Stimulated activated CD4-positive, alpha-beta T cell treated with anti-CD3 and anti-CD28 coated beads, Interleukin-4, amount 100 ng/mL, for 24 hours (primary cell): ENCODE results near the gene KCTD6.

Experiments
- DNase-seq: peaks from one replicate; pipeline ENCODE4 v3.0.0-alpha.2; 2020

Gene KCTD6

GRCh38 chr3:58491506-58492402, at the start of gene KCTD6:
Gene KCTD6, plus strand, starts transcription at chr3:58492096. Its CDS starts 6,660 bp downstream, at chr3:58498756.
- DNase-seq, result peak; percentile 83

GRCh38 chr3:58452176-58452575, 39.7 kb upstream of the KCTD6 start:
- no peak for DNase-seq

- no peak for DNase-seq
Observed at GRCh38 chr3:58459160-58459559, 32.7 kb upstream of the KCTD6 start.

- no peak for DNase-seq
Observed at GRCh38 chr3:58462829-58463180, 29.1 kb upstream of the KCTD6 start.

GRCh38 chr3:58463181-58463941, 28.5 kb upstream of the KCTD6 start:
- peak; percentile 83 for DNase-seq

GRCh38 chr3:58463942-58464271, 28.0 kb upstream of the KCTD6 start:
- no peak for DNase-seq

- DNase-seq, result peak; percentile 16
Observed at GRCh38 chr3:58464866-58465265, 27.0 kb upstream of the KCTD6 start.

DNA sequence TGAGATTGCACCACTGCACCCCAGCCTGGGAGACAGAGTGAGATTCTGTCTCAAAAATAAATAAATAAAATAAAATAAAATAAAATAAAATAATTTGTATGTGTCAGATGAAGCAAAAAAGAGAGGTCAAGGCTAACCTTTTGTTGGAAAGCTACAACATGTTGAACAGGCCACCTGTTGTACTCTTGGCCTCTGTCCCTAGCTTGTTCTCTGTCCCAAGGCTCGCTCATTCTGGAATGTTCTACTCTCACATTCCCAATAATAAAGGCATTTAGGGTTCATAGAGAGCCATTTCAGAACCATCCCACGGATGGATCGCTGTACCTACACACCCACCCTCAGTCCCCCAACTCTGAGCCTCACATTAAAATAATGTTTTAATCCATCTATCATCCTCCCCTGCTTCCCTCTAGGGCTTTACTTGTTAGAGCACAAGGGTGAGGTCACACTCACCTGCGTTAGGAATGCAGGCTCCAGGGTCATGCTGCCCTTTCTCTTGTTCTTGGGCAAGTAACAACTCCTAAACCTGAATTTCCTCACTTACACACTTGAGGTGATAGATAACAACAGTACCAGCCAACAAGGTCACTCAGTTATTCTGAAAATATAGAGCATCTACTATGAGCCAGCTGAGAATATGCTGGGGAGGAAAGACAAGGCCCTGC, 24.9 kb upstream of the KCTD6 start:
- no peak for DNase-seq

- no peak for DNase-seq
Observed at GRCh38 chr3:58469096-58469495, 22.8 kb upstream of the KCTD6 start.

DNA sequence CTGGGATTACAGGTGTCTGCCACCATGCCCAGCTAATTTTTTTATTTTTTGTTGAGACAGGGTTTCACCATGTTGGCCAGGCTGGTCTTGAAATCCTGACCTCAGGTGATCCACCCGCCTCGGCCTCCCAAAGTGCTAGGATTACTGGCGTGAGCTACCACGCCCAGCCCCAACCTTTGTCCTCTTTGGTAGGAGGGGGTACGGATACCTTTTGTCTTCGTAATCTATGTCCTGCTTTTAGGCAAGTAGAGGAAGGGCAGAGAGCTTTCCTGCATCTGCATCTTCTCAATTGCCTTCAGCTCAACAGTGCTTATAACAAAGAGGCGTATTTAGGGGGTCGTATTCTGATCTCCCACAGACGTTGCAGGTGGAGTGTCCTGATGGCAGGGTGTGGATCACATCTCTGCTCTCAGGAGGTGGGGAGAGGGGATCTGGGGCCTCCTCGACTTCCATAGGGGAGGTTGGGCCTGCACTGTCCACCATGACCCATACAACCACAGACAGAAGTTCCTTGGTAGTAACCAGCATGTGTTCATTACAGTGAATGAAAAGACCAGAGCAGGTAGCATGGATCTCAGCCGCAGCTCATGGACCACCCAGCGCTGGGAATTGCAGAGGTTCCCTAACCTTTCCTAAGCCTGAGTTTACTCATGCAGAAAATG, 21.4 kb upstream of the KCTD6 start:
- DNase-seq, result no peak

DNA sequence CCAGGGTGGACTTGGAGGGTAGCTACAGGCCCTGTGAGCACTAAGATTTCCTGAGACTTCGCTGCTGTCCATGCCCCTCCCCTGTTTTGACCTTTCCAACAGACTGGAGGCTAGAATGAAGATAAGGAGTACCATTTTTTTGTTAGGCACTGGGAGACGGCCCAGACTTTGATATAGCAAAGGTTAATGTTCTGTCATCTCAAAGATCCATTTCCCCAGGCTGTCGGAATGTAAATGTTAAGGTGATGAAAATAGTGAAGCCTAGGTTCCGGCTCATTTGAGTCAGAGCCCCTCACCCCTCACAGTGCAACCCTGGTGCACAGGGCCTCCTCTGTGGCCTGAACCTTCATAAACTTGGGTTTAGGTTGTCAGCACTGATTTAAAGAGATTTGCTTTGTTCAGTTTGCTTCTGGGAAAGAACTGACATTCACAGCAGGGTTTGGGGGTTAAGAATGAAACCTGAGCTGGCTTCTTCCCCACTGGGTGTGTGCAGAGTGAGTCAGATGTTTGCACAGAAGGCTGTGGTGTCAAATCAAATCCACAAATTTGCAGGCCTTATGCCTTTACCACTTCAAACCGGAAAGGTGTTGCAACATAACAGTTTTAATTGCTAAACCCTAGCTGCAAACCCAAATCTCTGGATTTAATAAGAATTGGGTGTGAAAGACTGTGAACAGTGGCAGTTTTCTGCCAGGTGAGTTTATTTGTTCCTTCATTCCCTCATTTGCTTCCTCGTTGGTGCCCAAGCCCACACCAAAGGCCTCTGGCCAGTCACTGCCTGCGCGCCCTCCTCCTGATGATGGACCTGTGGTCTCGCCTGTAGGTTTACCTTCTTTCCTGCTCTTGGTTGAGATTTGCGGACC, 20.6 kb upstream of the KCTD6 start:
- peak; percentile 62 for DNase-seq

DNA sequence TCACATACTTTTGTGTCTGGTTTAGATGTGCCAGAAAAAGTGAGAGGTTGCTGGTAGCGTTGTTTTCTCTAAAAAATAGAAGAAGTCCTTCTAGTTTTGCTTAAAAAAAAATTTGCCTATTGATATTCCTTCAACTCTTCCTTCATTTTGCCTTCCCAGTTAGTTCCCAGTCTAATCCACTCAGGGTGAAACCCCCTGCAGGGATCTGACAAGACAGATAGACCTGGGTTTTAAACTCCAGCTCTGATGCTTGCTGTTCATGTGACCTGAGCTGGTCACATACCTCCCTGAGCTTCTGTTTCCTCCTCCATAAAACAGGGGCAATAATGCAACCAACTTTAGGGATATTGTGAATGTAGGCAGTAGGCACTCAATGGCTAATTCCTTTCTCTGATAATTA, 18.6 kb upstream of the KCTD6 start:
- DNase-seq, result no peak

DNA sequence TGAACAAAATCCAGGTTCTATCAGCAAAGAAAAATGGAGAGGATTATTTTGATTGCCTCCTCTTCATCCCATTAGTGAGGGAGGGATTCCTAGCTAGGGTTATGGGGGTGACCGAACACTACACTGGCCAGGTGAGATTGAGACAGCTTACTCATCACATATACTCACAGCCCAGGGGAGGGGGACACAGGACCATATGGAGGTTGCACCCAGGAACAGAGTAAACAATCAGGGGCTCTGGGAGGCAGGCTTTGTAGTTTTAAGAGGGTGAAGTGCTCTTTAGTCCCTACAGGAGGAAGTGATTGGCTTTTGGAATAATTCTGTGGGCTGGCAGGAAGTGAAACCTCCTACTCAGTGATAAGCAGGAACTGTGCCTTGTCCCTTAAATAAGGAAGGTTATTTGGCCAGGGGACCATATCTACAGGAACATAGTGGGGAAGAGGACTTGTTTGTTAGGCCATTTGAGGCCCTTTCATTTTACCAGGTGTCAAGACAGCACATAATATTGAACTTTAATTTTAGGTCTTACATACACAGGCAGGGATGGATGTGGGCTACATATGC, 17.5 kb upstream of the KCTD6 start:
- no peak for DNase-seq

DNA sequence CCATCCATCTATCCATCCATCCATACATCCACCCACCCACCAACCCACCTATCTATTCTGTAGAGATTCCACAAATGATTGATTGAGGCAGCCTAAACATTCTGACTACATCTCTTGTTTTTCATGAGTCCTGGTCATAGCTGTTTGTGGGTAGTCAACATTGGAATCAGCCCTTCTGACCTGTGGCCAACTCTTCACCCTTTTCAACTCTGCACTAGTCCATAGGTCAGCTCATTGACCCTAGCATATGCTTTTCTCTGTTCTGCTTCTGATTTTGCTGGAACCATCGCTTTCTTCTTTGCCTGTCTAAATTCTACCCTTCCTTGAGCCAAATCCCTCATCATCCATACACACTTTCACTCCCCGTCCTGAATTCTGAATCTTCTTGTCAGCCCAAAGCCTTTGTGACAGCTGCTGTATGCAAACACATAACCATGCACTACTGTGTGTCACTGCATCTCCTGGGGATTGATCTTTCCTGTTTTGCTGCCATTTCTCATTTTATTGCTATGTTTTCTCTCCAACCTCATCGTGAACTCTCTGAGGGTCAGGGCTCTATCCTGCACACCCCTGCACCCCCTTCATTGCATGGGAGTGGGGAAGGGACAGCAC, 16.8 kb upstream of the KCTD6 start:
- DNase-seq, result no peak

DNA sequence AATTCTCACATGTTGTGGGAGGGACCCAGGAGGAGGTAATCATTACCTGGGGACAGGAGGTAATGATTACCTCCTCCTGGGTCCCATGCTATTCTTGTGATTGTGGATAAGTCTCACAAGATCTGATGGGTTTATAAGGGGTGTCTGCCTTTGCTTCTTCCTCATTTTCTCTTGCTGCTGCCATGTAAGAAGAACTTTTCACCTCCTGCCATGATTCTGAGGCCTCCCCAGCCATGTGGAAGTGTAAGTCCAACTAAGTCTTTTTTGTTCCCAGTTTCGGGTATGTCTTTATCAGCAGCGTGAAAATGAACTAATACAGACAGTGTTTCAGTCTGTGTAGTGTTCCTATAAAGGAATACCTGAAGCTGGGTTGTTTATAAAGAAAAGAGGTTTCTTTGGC, 13.1 kb upstream of the KCTD6 start:
- DNase-seq, result no peak

- no peak for DNase-seq
Observed at GRCh38 chr3:58480309-58480708, 11.6 kb upstream of the KCTD6 start.

DNA sequence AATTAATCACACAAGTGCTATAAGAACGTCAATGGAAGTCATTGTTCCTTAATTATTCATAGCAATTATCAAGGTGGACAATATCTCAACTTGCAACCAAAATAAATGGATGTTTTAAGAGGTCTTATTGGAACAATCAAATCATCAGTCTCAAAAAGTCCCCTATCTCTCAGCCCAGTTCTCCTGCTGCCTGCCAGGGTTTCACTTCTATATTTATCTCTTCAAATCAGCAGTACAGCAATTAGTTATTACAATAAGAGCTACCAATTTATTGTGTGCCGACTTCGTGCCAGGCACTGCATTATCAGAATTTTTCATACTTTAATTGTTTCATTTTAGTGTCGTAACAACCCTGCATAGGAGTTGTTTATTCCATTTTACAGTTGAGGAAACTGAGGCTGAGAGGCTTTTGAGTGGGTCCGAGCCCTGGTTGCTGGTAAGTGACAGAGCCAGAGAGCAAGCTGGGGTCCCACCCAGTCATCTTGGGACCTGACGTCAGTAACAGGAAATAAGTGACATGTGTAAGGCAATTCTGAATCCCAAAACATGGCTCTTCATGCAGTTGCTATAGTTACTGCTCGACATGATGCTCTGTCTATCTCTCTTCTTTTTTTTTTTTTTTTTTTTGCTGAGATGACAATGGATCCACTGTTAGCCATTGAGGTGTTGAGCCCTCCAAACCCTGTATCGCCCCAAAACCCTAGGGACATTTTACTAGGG, 8.8 kb upstream of the KCTD6 start:
- DNase-seq, result no peak

DNA sequence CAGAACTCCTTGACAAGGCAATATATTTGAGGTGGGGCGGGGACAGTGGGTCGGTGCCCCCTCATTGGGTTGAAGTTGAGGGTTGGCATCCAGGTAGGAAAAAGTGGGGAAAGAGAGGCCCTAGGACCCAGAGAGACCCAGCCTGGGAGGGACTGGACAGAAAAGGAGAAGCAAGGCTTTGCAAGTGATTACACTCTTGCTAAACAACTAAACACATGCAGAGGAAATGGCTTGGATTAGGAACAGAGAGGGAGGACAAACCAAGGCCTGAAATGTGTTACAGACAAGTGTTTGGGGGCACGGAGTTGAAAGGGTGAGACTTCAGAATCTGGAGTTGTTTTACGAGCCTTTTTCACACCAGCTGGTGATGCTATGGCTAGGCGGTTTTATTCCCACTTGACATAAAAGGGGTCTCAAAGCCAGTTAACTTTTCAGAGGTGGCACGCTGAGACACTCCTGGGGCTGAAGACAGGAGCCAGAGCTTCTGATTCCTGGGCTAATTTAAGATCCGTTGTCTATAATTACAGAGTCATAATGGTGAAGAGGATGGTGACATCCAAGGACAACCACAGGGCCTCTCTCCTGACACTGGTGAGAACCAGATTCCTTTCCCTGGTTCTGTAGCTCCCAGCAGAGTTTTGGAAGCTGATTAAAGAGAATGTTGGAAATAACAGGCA, 7.7 kb upstream of the KCTD6 start:
- DNase-seq, result no peak

- DNase-seq, result no peak
Observed at GRCh38 chr3:58484722-58485069, 7.2 kb upstream of the KCTD6 start.

DNA sequence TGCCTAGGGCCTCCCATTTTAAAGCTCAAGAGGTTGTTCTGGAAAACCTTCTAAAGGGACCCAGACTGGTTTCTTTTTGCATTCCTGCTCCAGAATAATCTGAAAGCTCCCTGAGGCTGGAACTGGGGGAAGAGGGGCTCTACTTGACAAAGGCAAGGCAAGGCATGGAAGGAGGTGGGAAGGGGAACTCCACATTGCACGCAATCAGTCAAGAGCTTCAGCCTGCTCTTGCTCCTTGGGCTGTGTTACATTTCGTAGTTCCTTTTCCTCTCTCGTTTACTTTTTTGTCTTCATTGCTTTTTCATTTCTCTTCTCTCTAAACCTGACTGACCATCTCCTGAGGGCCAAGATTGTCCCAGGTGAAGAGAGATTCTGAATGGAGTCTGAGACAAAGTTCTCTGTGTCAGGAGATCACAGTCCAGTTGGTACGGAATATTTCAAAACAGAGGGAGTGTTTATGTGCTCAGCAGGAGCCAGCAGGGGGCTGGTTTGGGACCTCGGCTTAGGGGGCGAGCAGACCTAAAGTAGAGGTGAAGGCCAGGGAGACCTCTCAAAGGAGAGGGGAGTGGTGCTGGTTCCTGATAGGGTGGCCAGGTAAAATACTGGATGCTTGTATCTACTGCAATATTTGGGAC, 6.0 kb upstream of the KCTD6 start:
- DNase-seq, result no peak
